IPS-20b (cell line): ENCODE measurements around the gene HYDIN.

Experiments used
- H3K27ac ChIP-seq: one replicate; pipeline ENCODE4 v1.5.1; 2013; ENCODE audit warnings: low read length
- H3K27me3 ChIP-seq: 2 replicates; pipeline ENCODE4 v1.6.1; 2013; ENCODE audit warnings: mild to moderate bottlenecking, low read length, inconsistent platforms; ENCODE audit not compliant: insufficient read depth
- H3K36me3 ChIP-seq: 2 replicates; pipeline ENCODE4 v1.6.1; 2013; ENCODE audit warnings: low read depth, mild to moderate bottlenecking, inconsistent platforms, low read length, moderate library complexity; ENCODE audit not compliant: insufficient read depth
- H3K4me1 ChIP-seq: 2 replicates; pipeline ENCODE4 v1.6.1; 2013; ENCODE audit warnings: mild to moderate bottlenecking, control low read depth, inconsistent platforms, low read length, moderate library complexity; ENCODE audit not compliant: insufficient read depth
- H3K4me3 ChIP-seq: 2 replicates; pipeline ENCODE4 v1.5.1; 2013; ENCODE audit warnings: mild to moderate bottlenecking, low read length, inconsistent platforms
- H3K9ac ChIP-seq: 2 replicates; pipeline ENCODE4 v1.6.1; 2013; ENCODE audit warnings: low read depth, mild to moderate bottlenecking, inconsistent platforms, low read length, moderate library complexity
- H3K9me3 ChIP-seq: 2 replicates; pipeline ENCODE4 v1.6.1; 2013; ENCODE audit warnings: mild to moderate bottlenecking, low read depth, low read length, inconsistent platforms; ENCODE audit not compliant: insufficient read depth

The HYDIN gene

DNA sequence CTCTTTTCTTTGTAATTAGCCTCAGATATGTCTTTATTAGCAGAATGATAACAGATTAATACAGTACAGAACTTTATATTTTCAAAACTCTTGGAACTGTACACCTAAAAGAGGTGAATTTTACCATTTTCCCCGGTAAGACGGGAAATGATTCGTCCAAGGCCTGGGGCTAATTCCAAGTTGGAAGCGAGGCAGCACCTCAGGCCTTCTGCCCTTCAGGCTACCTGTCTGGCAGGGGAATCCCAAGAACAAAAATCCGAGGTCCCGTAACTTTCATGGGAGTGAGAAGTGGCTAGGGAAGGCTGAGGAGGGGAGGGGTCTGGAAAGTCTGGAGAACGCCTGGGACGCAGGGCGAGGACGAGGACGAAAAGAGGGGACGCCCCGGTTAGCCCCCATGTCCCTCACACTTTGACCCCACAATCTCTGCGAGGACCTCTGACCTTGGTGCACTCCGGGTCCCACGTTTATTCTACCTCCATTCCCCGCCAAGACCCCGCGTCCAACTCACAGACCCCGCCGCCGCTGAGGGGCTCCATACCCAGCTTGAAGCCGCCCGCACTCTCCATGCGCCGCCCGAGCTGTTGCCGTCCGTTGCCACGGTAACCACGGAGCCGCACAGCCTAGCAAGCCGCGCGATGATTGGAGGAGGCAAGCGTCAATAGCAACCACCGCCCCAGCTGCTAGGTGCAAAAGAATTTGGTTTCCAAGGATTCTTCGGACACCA is at the start of gene HYDIN:
Gene HYDIN (minus strand): TSS at position 601 of the 724 bp plus-strand sequence. CDS start 43,827 bp downstream, outside the sequence.
- peak within 1 kb of the TSS; percentile 86 for H3K4me3 ChIP-seq
- H3K9me3 ChIP-seq, result peaks cover 21% of the 10 kb centered on the region
- peak within 1 kb of the TSS; percentile 7; the same call in 1 of the 2 replicates for H3K9ac ChIP-seq
- no peaks in the 10 kb centered on the region for H3K4me1 ChIP-seq
- no peaks in the 10 kb centered on the region for H3K27me3 ChIP-seq
- H3K36me3 ChIP-seq, result no peaks in the 10 kb centered on the region
- no peak within 1 kb of the TSS for H3K27ac ChIP-seq

GRCh38 chr16:71276589-71277334 is 46.2 kb upstream of the HYDIN start:
- Histone ChIP-seq H3K9me3 (peaks cover 9% of the 10 kb centered on the region), H3K27ac (no peak overlapping the region), H3K27me3 (no peaks in the 10 kb centered on the region), H3K36me3 (no peaks in the 10 kb centered on the region), H3K4me1 (no peaks in the 10 kb centered on the region), H3K9ac (no peak overlapping the region), H3K4me3 (no peak overlapping the region)

DNA sequence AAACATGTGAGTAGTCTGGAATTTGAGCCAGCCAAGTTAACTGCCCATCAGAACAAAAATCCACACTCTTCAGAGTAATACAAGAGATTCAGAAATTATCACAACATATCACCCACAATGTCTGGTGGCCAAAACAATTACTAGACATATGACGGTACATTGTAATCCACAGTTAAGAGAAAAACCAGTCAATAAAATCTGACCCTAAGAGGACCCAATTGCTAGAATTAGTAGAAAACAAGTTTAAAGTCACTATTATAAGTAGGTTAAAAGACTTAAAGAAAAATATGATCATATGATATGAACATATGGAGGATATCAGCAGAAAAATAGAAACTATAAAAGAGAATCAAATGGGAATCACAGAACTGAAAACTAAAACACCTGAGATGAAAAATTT is 42.9 kb upstream of the HYDIN start:
- peaks cover 9% of the 10 kb centered on the region for H3K9me3 ChIP-seq
- H3K27ac ChIP-seq, result no peak overlapping the region
- H3K4me3 ChIP-seq, result no peak overlapping the region
- H3K36me3 ChIP-seq, result no peaks in the 10 kb centered on the region
- H3K4me1 ChIP-seq, result no peaks in the 10 kb centered on the region
- H3K9ac ChIP-seq, result no peak overlapping the region
- no peaks in the 10 kb centered on the region for H3K27me3 ChIP-seq

- Histone ChIP-seq H3K9me3 (no peaks in the 10 kb centered on the region), H3K4me3 (no peak overlapping the region), H3K9ac (no peak overlapping the region), H3K27me3 (no peaks in the 10 kb centered on the region), H3K27ac (no peak overlapping the region), H3K4me1 (no peaks in the 10 kb centered on the region), H3K36me3 (no peaks in the 10 kb centered on the region)
These were observed 33.8 kb upstream of the HYDIN start for GRCh38 chr16:71264299-71264698.

GRCh38 chr16:71263582-71263981 is 33.1 kb upstream of the HYDIN start:
- Histone ChIP-seq H3K9me3 (no peaks in the 10 kb centered on the region), H3K36me3 (no peaks in the 10 kb centered on the region), H3K27me3 (no peaks in the 10 kb centered on the region), H3K27ac (no peak overlapping the region), H3K9ac (no peak overlapping the region), H3K4me3 (no peak overlapping the region), H3K4me1 (no peaks in the 10 kb centered on the region)

GRCh38 chr16:71262391-71262790 is 31.9 kb upstream of the HYDIN start:
- no peak overlapping the region for H3K4me3 ChIP-seq
- H3K9me3 ChIP-seq, result no peaks in the 10 kb centered on the region
- no peak overlapping the region for H3K27ac ChIP-seq
- no peaks in the 10 kb centered on the region for H3K27me3 ChIP-seq
- no peak overlapping the region for H3K9ac ChIP-seq
- H3K4me1 ChIP-seq, result no peaks in the 10 kb centered on the region
- H3K36me3 ChIP-seq, result no peaks in the 10 kb centered on the region

GRCh38 chr16:71260995-71261394 is 30.5 kb upstream of the HYDIN start:
- H3K9me3 ChIP-seq, result no peaks in the 10 kb centered on the region
- no peak overlapping the region for H3K4me3 ChIP-seq
- no peak overlapping the region for H3K27ac ChIP-seq
- H3K9ac ChIP-seq, result no peak overlapping the region
- H3K4me1 ChIP-seq, result no peaks in the 10 kb centered on the region
- H3K27me3 ChIP-seq, result no peaks in the 10 kb centered on the region
- H3K36me3 ChIP-seq, result no peaks in the 10 kb centered on the region

DNA sequence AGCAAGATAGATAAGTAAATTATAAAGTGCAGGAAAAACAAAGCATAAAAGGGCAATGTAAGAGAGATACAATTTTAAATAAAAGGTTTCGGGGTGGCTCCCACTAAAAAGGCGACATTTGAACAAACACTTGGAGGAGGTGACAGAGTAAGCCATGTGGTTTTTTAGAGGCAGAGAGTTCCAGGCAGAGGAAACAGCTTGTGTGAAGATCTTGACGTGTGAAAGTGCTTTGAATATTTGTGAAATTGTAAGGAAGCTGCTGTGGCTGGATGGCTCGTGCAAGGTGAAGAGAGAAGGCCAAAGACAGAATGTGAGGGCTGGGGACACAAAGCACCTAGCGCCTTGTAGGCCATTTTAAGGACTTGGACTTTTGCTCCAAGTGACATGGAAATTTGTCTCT is 28.6 kb upstream of the HYDIN start:
- Histone ChIP-seq H3K27ac (no peak overlapping the region), H3K9me3 (no peaks in the 10 kb centered on the region), H3K27me3 (no peaks in the 10 kb centered on the region), H3K4me1 (peaks cover 5% of the 10 kb centered on the region; the same call in 1 of the 2 replicates), H3K9ac (no peak overlapping the region), H3K36me3 (no peaks in the 10 kb centered on the region), H3K4me3 (no peak overlapping the region)

- H3K4me1 ChIP-seq, result peaks cover 5% of the 10 kb centered on the region; the same call in 1 of the 2 replicates
- H3K27me3 ChIP-seq, result no peaks in the 10 kb centered on the region
- no peak overlapping the region for H3K9ac ChIP-seq
- no peak overlapping the region for H3K27ac ChIP-seq
- H3K9me3 ChIP-seq, result no peaks in the 10 kb centered on the region
- H3K4me3 ChIP-seq, result no peak overlapping the region
- no peaks in the 10 kb centered on the region for H3K36me3 ChIP-seq
These were observed 27.9 kb upstream of the HYDIN start for GRCh38 chr16:71258372-71258771.

DNA sequence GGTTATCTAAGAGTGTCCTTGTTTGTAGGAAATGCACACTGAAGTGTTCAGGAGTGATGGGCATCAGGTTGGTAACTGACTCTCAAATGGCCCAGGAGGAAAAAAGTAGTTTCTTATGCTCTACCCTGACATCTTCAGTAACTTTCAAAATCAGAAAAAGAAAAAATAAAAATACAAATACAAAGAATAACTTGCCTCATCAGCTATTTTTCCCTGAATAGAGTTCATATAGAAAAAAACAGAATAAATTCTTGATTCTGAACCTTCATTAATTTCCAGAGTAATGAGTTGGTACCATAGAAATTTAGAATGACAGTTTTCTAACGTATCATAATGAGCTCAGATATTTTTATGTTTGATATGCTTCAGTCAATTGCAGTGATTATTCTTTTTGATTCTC is 27.2 kb upstream of the HYDIN start:
- Histone ChIP-seq H3K9me3 (no peaks in the 10 kb centered on the region), H3K4me1 (peaks cover 5% of the 10 kb centered on the region; the same call in 1 of the 2 replicates), H3K9ac (no peak overlapping the region), H3K27ac (no peak overlapping the region), H3K27me3 (no peaks in the 10 kb centered on the region), H3K36me3 (no peaks in the 10 kb centered on the region), H3K4me3 (no peak overlapping the region)

DNA sequence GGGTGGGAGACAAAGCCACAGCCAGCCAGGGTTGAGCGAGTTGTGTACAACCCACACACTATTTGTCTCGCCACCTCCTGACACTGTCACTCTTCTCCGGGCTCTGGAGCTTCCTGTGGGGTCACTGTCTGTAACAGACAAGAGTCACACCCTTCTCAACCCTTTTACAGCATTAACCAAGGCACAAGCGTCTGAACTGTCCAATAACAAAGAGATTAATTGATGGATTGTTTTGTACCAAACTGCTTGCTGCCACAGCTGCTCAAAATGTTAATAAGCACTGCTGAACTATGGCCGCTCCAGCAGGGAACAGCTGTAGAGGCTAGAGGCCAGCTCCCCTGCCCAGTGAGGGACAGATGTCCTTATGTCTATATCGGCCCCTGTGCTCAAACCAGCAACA is 25.2 kb upstream of the HYDIN start:
- no peak overlapping the region for H3K27ac ChIP-seq
- peaks cover 7% of the 10 kb centered on the region; the same call in 1 of the 2 replicates for H3K4me1 ChIP-seq
- H3K9ac ChIP-seq, result no peak overlapping the region
- no peaks in the 10 kb centered on the region for H3K9me3 ChIP-seq
- no peak overlapping the region for H3K4me3 ChIP-seq
- H3K27me3 ChIP-seq, result no peaks in the 10 kb centered on the region
- no peaks in the 10 kb centered on the region for H3K36me3 ChIP-seq
